Peyer's patch (tissue), 4 donors: ENCODE measurements around the gene PPP4R4.

Experiments used
- POLR2A ChIP-seq, 2 donors: fragments of 450-650 bp; IDR thresholded peaks; one replicate each; pipeline ENCODE4 v1.5.1; 2017; ENCODE audit warnings: antibody characterized with exemption in 2 of 2, mild to moderate bottlenecking in 2 of 2, moderate library complexity in 2 of 2
- TF ChIP-seq, protein P1 (sequence below), 6 experiments: fragments of 450-650 bp in 4 of 6; fragments of 200-600 bp in 2 of 6; sonication (generic) in 1 of 6; IDR thresholded peaks; one replicate each; pipeline ENCODE4 v1.5.1; 2017 to 2019; ENCODE audit warnings: antibody characterized with exemption in 6 of 6, mild to moderate bottlenecking in 3 of 6, moderate library complexity in 1 of 6

DNA sequence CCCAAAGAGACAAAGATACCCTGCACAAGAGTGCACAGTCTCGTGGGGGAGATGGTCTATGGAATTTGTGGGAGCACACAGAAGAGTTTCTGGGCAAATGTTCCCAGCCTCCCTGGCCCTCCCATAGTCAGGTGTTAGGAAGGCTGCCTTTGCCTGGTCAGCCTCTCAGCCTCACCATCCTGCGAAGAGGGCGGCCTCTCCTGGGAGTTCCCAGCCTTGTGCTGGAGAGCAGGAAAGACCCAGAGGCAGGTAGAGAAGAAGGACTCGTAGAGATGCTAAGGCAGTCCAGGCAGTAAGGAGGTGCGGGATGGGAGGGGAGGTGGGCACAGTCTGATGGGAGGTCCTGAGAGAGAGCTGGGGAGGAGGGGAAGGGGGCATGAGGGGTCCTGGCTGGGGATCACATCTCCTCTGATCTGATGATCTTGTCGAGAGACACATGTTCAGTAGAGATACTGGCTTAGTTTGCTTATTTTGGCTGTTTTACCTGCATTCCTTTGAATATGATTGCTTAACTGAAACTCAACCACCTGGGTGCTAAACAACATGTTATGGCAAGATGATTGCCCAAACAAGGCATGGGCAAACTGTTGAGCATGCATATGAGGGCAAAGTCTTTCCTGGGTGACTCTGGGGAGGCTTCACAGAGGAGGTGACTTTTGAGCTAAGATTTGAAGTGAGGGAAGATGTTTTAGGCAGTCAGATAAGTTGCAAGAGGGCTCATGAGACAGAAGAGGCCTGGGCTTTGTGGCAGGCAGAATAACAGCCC is 138.5 kb downstream of the PPP4R4 start:
- TF ChIP-seq, protein P1, sequence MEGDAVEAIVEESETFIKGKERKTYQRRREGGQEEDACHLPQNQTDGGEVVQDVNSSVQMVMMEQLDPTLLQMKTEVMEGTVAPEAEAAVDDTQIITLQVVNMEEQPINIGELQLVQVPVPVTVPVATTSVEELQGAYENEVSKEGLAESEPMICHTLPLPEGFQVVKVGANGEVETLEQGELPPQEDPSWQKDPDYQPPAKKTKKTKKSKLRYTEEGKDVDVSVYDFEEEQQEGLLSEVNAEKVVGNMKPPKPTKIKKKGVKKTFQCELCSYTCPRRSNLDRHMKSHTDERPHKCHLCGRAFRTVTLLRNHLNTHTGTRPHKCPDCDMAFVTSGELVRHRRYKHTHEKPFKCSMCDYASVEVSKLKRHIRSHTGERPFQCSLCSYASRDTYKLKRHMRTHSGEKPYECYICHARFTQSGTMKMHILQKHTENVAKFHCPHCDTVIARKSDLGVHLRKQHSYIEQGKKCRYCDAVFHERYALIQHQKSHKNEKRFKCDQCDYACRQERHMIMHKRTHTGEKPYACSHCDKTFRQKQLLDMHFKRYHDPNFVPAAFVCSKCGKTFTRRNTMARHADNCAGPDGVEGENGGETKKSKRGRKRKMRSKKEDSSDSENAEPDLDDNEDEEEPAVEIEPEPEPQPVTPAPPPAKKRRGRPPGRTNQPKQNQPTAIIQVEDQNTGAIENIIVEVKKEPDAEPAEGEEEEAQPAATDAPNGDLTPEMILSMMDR (IDR thresholded peaks at IDR 0.05): no peak
- no peak for TF ChIP-seq POLR2A (IDR thresholded peaks at IDR 0.05)
